IPS DF 19.7 (cell line): ENCODE measurements around the gene SIRT1.
"Not testable (repeated sequence)": the region's sequence is repeated elsewhere in the genome, so short reads cannot be mapped to it uniquely, and the experiment has no call there.

Source experiments
- DNase-seq: peaks from one replicate; pipeline ENCODE4 v3.0.0-alpha.2; 2013; ENCODE audit warnings: low read depth, low spot score

SIRT1 gene

DNA sequence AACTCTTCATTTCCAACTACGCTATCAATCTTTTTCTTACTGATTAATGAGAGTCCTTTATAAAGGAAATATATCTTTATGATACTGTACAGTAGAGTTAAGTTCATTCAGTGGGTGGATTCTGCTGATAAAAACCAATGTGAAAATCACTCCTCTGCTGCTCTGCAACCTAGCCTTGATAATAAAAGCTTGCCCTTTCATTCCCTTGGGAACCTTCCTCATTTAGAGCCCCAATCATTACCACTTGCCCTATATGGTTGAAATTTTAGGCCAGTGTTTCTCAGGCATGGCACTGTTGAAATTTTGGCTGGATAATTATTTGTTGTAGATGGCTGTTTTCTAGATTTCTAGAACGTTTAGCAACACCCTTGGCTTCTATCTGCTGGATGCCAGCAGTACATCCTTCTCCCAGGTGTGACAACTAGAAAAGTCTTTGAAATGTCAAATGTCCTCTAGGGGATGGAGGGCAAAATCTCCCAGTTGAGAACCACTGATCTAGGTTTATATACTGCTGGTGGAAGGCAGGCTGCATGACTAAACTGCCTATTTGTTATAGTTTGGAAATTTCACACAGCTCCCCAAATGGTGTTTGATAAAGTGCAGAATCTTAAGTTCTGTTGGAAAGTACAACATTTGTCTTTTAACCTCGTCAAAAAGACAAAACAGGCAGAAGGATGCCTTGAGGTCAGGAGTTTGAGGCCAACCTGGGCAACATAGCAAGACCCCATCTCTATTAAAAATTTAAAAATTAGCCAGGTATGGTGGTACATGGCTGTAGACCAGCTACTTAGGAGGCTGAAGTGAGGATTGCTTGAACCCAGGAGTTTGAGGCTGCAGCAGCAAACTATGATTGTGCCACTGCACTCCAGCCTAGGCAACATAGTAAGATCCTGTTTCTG is 8.9 kb upstream of the SIRT1 start:
- DNase-seq, result no peak

DNA sequence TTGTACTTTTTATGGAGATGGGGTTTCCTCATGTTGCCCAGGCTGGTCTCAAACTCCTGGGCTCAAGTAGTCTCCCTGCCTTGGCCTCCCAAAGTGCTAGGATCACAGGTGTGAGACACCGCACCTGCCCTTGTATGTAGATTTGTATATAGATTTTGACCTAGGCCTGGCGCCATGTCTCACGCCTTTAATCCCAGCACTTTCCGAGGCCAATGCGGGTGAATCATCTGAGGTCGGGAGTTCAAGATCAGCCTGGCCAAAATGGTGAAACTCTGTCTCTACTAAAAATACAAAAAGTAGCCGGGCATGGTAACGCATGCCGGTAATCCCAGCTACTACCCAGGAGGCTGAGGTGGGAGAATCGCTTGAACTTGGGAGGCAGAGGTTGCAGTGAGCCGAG is 7.0 kb upstream of the SIRT1 start:
- not testable (repeated sequence) for DNase-seq

DNA sequence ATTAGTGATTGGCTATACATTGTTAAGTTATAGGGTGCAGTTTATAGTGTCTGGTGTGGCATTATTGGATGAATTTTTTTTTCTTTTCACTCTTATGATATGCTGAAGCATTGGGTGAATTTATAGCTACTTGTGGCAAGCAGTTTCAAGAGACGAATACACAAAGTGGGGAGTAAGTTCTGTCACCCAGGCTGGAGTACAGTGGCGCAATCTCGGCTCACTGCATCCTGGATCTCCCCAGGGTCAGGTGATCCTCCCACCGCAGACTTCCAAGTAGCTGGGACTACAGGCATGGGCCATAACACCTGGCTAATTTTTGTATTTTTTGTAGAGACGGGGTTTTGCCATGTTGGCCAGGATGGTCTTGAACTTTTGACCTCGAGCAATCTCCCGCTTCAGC is 6.3 kb upstream of the SIRT1 start:
- DNase-seq, result no peak

DNA sequence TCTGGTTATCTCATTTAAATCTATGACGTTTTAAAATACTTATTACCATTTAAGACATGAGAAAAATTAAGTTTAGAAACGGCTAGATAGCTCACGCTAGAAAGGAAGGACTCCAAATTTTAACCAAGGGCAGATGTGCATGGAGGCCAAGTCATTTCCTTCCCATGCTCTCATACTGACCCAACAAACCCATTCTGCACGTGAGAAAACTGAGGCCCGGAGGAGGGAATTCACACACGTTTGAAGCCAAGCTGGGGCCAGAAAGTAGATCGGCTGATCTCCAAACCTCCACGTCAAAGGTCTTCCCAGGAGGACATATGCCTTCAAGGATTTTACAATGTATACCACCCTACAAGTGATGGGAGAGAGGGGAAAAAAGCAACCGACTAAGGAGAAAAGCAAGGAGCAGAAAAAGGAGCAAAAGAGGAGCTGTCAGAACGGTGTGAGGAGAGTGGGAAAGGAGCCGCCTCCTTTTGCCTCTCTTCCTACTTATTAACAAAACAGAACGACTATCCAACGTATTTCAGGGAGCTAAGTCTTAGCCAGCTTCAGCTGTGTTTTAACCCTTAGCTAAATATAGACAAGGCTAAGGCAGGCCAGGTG is 645 bp upstream of the SIRT1 start:
- no peak for DNase-seq

DNA sequence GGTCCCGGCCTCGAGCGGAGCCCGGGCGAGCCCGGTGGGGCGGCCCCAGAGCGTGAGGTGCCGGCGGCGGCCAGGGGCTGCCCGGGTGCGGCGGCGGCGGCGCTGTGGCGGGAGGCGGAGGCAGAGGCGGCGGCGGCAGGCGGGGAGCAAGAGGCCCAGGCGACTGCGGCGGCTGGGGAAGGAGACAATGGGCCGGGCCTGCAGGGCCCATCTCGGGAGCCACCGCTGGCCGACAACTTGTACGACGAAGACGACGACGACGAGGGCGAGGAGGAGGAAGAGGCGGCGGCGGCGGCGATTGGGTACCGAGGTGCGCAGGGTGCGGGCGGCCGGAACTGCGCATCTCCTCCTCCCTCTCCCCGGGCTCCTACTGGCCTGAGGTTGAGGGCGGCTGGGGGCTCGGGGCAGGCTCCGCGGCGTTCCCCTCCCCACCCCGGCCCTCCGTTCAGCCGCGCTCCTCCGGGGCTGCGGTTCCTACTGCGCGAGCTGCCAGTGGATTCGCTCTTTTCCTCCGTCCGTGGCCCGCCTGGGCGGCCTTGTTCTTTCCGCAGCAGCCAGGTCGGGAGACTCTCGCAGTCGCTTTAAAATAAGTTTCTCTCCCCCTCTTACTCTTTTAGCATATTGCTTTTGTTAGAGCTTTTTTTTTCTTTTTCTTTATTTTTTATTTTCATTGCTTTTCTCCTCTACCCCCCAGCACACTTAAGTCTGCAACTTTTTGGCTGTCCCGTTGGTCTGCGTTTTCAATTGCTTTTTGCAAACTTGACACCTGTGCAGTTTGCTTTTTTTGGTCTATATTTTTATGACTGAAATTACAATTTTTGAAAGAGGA is 600 bp downstream of the SIRT1 start:
- no peak for DNase-seq

DNA sequence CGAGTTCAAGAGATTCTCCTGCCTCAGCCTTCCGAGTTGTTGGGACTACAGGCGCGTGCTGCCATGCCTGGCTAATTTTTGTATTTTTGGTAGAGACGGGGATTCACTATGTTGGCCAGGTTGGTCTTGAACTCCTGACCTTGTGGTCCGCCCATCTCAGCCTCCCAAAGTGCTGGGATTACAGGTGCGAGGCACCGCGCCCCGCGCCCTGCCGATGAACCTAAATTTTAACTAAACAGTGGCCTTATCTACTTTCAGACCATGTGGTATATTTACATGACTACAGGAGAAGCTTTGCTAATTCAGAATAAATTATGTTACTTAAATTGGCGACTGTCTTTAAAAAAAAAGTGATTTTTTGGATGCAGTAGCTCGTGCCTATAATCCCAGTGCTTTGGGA is 9.2 kb downstream of the SIRT1 start:
- DNase-seq, result no peak

DNA sequence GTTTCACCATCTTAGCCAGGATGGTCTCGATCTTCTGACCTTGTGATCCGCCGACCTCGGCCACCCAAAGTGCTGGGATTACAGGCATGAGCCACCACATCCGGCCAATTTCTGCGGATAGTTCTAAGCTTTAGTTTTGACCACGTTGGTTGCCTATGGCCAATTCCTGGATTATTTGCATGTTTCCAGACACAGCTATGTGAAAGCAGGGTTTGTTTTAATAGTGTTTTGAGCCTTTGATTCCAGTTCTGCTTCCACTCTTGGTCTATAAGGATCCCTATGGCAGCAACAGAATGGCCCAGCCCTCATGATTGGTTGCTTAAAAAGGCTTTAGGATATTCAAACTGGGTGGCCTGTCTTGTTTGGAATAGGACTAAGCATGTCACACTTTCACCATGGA is 19.1 kb downstream of the SIRT1 start:
- no peak for DNase-seq

DNA sequence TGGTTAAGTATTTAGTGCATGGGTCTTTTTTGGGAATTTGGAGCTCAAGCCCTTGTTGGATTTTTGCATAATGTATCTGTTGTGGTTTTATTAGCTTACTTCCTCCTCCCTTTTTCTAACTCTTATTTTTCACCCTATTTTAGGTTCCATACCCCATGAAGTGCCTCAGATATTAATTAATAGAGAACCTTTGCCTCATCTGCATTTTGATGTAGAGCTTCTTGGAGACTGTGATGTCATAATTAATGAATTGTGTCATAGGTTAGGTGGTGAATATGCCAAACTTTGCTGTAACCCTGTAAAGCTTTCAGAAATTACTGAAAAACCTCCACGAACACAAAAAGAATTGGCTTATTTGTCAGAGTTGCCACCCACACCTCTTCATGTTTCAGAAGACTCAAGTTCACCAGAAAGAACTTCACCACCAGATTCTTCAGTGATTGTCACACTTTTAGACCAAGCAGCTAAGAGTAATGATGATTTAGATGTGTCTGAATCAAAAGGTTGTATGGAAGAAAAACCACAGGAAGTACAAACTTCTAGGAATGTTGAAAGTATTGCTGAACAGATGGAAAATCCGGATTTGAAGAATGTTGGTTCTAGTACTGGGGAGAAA is 28.0 kb downstream of the SIRT1 start:
- no peak for DNase-seq

DNA sequence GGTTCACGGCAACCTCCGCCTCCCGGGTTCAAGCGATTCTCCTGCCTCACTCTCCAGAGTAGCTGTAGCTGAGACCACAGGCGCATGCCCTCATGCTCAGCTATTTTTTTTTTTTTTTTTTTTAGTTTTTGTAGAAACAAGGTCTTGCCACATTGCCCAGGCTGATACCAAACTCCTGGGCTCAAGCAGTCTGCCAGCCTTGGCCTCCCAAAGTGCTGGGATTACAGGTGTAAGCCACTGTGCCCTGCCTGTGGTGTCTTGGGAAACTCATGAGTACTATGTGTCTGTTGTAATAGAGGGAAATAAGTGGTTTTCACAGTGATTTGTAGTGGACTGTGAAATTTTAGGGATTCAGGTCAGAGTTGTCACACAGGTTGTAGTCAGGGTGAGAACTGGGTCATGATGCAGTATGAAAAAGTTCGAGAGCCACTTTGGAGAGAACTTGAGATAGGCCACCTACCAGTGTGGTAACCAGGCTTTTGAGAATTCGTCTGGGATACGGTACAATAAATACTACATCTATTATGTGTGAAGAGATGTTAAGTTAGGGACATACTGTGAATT is 30.4 kb downstream of the SIRT1 start:
- no peak for DNase-seq

DNA sequence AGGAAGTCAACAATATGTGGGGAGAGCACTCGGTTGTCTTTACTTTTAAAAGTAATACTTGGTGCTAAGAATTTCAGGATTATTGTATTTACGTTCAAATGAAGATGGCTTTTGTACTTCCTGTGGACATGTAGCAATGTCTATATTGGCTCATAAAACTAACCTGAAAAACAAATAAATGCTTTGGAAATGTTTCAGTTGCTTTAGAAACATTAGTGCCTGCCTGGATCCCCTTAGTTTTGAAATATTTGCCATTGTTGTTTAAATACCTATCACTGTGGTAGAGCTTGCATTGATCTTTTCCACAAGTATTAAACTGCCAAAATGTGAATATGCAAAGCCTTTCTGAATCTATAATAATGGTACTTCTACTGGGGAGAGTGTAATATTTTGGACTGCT is 32.7 kb downstream of the SIRT1 start:
- DNase-seq, result no peak

DNA sequence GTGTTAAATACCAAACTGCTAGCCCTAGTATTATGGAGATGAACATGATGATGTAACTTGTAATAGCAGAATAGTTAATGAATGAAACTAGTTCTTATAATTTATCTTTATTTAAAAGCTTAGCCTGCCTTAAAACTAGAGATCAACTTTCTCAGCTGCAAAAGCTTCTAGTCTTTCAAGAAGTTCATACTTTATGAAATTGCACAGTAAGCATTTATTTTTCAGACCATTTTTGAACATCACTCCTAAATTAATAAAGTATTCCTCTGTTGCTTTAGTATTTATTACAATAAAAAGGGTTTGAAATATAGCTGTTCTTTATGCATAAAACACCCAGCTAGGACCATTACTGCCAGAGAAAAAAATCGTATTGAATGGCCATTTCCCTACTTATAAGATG is 33.2 kb downstream of the SIRT1 start:
- no peak for DNase-seq

DNA sequence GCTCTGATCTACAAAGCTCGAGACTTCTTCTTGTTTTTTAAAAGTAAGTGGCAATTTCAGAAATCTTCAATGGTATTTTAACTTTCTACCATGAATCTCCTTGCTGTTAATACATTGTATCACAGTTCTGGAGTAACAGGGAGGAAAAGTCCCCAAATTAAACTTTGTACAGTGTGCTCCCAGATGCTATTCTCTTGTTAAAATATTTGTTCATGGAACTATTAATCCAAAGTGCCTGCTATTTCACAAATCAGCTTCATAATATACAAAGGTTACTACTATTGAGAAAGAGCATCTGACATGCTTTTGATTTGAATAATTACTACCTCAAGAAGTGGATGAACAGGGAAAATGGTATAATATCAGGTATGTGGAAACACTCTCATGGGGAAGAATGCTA is 36.6 kb downstream of the SIRT1 start:
- no peak for DNase-seq

DNA sequence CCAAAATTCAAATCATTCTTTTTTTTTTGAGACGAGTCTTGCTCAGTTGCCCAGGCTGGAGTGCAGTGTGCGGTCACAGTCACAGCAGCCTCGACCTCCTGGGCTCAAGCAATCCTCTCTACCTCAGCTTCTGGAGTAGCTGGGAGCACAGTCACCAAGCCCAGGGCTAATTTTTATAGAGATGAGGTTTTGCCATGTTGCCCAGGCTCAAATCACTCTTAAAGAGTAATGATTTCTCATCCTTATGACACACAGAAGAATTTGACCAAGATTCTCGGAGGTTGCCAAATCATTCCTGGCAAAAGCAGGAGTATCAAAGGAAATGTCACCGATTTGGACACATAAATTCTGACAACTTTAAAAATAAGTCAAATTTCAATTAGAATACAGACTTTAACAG is 39.1 kb downstream of the SIRT1 start:
- DNase-seq, result no peak

DNA sequence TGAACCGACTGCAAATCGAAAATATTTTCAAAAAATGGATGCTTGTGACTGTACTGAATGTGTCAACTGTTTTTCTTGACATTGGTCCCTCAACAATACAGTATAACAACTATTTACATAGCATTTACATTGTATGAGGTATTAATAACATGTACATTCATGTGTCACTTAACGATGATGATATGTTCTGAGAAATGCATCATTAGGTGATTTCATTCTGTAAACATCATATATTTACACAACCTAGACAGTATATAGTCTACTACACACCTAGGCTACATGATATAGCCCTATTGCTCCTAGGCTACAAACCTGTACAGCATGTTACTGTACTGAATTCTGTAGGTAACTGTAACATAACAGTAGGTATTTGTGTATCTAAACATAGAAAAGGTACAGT is 39.7 kb downstream of the SIRT1 start:
- no peak for DNase-seq

DNA sequence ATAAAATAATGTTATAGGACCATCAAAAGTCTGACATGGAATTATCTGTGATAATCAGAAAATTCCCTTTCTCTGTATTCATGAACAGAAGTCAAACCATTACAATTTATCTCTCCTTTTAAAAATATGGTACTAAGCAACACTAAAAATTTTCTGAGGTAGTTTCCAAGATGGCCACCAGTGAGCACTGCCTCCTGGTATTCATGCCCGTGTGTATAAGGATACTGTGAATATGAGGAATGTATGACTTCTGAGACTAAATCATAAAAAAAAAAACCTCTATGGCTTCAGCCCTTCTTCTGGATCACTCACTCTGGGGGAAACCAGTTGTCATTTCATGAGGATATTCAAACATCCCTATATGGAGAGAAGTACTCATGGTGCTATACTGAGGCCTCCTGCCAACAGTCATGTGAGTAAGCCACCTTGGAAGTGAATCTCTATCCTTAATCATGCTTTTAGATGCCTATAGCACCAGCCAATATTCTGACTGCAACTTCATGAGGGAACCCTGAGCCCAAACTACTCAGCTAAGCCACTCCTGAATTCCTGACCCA is 41.1 kb downstream of the SIRT1 start:
- DNase-seq, result no peak

DNA sequence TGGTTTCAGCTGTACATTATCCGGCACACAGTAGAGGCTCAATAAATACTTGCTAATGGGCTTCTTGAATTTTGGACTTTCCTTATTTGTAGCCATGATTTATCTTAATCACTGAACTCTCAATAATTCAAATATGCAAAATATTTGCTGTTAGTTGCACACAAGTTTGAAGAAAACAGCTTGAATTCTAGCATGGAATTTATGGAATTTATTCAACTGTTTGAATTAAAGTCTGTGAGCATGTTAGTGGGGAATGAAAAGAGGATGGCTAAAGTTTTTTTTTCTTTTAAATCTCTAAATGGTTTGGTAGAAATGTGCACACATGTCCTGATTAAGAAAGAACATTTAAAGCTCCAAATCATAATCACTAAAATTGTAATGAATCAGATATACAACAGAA is 42.5 kb downstream of the SIRT1 start:
- no peak for DNase-seq

DNA sequence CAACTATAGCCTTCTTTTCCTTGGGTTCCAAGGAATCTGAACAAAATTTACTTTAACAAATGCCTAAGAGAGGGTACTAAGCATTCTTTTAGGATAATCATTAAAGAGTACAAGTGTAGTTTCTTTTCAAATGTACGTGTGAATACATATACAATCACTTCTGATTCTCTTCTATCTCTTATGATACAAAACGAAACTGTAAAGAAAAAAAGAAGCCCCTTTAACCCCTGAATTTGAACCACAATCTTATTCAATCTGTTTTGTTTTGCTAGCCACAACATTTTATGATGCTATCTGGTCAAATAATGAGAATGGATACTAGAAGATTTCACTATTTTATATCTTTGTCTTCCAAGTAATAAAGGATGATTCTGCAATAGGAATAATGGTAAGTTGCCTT is 48.7 kb downstream of the SIRT1 start:
- DNase-seq, result no peak

DNA sequence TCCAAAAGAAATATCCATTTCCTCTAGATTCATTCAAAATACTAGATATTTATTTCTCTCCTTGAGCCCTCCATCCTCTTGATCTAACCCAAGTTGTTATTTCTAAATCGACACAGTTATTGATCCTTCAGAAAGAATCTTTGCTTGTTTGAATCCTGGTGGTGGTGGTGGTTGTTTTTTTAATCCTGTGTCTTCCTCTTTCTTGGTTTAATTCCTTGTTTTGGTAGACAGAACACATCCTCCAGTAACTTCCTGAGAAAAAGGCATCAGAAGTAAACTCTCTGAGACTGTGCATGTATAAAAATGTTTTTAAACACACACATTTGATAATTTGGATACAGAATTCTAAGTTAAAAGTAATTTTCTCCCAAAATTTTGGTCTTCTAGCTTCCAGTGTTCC is 49.9 kb downstream of the SIRT1 start:
- no peak for DNase-seq

DNA sequence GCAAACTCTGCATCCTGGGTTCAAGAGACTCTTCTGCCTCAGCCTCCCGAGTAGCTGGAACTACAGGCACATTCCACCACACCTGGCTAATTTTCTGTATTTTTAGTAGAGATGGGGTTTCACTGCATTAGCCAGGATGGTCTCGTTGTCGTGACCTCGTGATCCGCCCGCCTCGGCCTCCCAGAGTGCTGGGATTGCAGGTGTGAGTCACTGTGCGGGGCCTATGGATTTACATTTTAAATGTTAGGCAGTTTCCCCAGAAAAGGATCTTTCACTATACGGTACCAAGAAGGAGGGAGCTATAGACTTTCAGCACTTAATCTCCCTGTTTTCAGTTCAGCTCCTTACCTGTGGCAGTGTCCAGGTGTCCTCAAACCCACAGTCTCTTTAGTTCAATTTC is 50.8 kb downstream of the SIRT1 start:
- DNase-seq, result no peak

DNA sequence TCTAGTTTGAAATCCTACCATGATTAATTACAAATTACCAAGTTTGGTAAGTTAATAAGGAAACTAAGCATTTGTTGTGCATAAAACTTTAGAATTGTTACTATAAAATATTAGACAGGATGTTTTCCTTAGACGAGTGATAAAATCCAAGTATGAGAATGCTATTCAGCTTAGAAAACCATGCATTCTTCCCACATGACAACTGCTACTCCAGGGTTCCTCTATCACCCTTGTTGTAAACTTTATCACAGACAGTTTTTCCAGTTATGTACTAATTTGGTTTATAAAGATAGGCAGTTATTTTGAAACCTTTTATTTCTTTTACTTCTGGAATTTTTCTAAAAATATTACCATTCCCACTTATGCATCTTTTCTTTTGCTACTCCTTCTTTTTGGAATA is 52.0 kb downstream of the SIRT1 start:
- DNase-seq, result no peak

DNA sequence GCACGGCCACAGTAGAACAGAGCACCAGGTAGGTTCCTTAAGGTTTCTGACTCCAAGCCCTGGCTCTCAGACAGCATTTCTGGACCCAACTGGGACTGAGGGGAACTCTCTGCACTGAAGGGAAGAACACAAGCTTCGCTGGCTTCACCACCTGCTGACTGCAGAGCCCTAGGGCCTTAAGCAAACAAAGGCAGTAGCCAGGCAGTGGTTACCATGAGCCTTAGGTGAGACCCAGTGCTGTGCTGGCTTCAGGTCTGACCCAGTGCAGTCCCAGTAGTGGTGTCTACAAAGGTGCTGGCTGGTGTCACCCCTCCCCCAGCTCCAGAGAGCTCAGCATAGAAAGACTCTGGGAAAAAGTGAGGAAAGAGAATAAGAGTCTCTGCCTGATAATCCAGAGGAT is 59.5 kb downstream of the SIRT1 start:
- DNase-seq, result no peak

DNA sequence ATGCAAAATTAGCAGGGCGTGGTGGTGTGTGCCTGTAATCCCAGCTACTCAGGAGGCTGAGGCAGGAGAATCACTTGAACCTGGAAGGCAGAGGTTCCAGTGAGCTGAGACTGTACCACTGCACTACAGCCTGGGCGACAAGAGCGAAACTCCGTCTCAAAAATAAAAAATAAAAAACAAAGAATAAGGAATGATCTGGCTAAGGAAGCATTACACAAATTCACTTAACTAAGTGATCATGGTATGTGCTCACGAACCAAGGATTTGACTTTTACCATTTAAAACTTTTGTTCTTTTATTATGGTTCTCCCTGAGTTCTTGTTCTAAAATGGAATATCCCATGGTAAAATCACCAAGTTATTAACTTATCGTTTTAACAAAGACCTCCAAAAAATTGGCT is 71.2 kb downstream of the SIRT1 start:
- DNase-seq, result no peak
